ENCODE measurements around the gene SLAIN1.

- TF ChIP-seq CTCF (IDR thresholded peaks at IDR 0.05; ENCODE audit: low read depth, low read length) (no peak), POLR2A (IDR thresholded peaks at IDR 0.05; ENCODE audit: extremely low read depth, insufficient read length) (no peak)
- TF ChIP-seq, protein P1, sequence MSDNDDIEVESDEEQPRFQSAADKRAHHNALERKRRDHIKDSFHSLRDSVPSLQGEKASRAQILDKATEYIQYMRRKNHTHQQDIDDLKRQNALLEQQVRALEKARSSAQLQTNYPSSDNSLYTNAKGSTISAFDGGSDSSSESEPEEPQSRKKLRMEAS (IDR thresholded peaks at IDR 0.05; ENCODE audit: low read depth, low read length): no peak
Observed at GRCh38 chr13:77714119-77714755, 16.8 kb downstream of the SLAIN1 start.

All from NB4 (cell line).